ENCODE data around the gene BFSP1.

The BFSP1 gene

DNA sequence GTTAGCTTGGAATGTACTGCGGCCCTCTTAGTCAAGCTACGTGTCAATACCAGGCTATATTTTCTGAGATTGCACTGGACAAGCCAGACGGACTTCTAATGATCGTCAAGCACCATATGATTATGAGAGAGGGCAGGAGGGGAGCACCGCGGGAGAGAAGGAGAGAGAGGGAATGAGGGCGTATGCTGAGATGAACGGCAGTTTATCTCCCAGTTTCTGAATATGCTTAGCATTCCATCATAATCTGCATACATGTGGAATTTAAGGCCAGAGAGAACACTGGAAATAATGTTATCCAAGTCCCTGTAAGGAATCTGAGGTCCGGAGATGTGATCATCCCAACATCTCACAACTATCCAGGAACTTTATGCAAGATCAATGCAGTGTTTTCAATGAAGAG is 60.2 kb downstream of the BFSP1 start:
- H3K36me3 ChIP-seq (ENCODE audit: insufficient read depth, low read length), result no peaks in the 10 kb centered on the region
- no peaks in the 10 kb centered on the region for H3K9me3 ChIP-seq (ENCODE audit: low read length)
- no peak overlapping the region for H3K4me3 ChIP-seq (ENCODE audit: low read length)
- no peaks in the 10 kb centered on the region for H3K4me1 ChIP-seq (ENCODE audit: insufficient read depth, low read length)
- H2AFZ ChIP-seq (ENCODE audit: low read depth, low read length), result no peak overlapping the region
- no peaks in the 10 kb centered on the region for H3K27me3 ChIP-seq (ENCODE audit: insufficient read depth, low read length)

DNA sequence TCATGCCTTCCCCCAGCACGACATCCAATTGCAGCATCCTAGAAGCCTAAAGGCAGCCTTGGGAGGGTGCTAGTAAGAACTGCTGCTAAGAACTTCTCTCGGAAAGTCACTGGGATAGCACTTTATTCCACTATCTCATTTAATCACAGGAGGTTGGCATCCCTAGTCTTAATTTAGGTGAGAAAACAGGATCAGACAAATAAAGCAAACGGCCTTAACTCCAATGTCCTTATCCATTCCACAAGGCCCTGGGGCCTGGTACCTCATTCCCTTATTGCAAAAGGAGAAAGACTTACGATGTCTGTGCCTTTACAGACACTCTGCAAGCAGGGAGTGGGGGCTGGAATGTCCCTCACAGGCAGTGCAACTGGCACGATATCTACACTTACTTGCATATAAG is 60.7 kb downstream of the BFSP1 start:
- Histone ChIP-seq H2AFZ (ENCODE audit: low read depth, low read length) (no peak overlapping the region), H3K27me3 (ENCODE audit: insufficient read depth, low read length) (no peaks in the 10 kb centered on the region), H3K36me3 (ENCODE audit: insufficient read depth, low read length) (no peaks in the 10 kb centered on the region), H3K9me3 (ENCODE audit: low read length) (no peaks in the 10 kb centered on the region), H3K4me1 (ENCODE audit: insufficient read depth, low read length) (no peaks in the 10 kb centered on the region), H3K4me3 (ENCODE audit: low read length) (no peak overlapping the region)

DNA sequence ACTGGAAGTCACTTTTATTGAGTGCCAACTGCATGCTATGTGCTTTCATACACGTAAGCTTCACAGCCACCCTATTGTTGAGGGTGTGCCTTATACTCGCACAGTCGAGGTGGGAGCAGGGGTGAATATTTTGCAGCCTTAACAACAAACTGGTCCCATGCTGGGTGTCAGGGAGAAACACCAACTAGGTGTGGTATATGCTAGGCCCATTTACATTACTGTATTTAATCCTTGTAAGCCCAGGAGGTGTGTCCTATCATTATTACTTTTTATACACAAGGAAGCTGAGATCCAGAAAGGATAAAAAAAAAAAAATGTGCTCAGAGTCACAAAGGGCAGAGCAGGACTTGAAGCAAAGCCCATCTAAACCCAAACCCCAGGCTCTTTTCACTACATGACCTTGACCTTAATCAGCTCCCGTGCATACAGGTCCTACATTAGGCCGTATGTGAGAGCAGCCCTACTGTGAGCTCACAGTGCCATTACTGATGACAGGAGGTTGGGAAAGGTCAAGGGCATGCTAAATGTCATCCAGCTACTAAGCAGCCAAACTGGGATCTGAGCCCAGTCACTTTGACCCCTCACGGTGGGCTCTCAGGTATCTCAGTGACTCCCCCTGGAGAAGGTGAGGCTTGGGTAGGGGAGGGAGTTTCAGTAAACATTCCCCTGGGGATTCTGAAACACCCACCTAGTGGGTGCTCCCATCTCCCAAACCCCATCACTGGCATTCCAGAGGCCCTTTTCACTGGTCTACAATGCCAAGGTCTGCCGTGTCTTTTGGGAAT is 61.7 kb downstream of the BFSP1 start:
- Histone ChIP-seq H3K36me3 (ENCODE audit: insufficient read depth, low read length) (no peaks in the 10 kb centered on the region), H3K9me3 (ENCODE audit: low read length) (no peaks in the 10 kb centered on the region), H3K27me3 (ENCODE audit: insufficient read depth, low read length) (no peaks in the 10 kb centered on the region), H2AFZ (ENCODE audit: low read depth, low read length) (no peak overlapping the region), H3K4me1 (ENCODE audit: insufficient read depth, low read length) (no peaks in the 10 kb centered on the region), H3K4me3 (ENCODE audit: low read length) (no peak overlapping the region)

DNA sequence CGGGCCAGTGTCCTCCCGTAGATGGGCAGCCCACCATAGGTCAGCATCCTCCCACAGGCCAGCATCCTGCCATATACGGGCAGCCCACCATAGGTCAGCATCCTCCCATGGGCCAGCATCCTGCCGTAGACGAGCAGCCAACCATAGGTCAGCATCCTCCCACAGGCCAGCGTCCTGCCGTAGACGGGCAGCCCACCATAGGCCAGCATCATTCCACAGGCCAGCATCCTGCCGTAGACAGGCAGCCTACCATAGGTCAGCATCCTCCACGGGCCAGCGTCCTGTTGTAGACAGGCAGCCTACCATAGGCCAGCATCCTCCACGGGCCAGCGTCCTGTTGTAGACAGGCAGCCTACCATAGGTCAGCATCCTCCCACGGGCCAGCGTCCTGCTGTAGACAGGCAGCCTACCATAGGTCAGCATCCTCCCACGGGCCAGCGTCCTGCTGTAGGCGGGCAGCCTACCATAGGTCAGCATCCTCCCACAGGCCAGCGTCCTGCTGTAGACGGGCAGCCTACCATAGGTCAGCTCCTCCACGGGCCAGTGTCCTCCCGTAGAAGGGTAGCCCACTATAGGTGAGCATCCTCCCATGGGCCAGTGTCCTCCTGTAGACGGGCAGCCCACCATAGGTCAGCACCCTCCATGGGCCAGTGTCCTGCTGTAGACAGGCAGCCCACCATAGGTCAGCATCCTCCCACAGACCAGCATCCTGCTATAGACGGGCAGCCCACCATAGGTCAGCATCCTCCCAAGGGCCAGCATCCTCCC is 62.9 kb downstream of the BFSP1 start:
- no peaks in the 10 kb centered on the region for H3K36me3 ChIP-seq (ENCODE audit: insufficient read depth, low read length)
- no peaks in the 10 kb centered on the region for H3K4me1 ChIP-seq (ENCODE audit: insufficient read depth, low read length)
- no peaks in the 10 kb centered on the region for H3K9me3 ChIP-seq (ENCODE audit: low read length)
- H3K27me3 ChIP-seq (ENCODE audit: insufficient read depth, low read length), result no peaks in the 10 kb centered on the region
- no peak overlapping the region for H2AFZ ChIP-seq (ENCODE audit: low read depth, low read length)
- no peak overlapping the region for H3K4me3 ChIP-seq (ENCODE audit: low read length)

DNA sequence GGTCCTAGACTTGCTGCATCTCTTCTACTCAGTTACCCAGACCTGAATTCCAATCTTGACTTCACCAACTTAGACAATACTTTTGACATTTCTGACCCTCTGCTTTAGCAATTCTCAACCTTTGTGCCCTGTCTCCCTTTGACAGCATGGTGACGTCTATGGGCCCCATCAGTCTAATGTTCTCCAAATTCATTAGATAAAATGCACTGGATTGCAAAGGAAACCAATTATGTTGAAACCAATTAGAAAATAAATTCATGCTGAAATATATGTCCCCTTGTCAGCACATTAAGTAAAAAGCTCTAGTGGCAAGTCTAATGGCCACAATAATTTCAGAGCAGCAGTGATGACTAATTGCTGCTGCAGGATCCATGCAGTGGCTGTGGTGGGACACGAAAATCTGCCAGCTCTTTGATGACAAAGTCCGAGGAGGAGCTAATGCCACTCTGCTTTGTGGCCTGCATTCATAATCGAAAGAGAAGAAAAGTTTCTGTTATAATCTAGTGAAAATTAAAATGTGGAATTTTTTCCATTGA is 64.0 kb downstream of the BFSP1 start:
- Histone ChIP-seq H3K4me1 (ENCODE audit: insufficient read depth, low read length) (no peaks in the 10 kb centered on the region), H3K36me3 (ENCODE audit: insufficient read depth, low read length) (no peaks in the 10 kb centered on the region), H3K9me3 (ENCODE audit: low read length) (no peaks in the 10 kb centered on the region), H3K27me3 (ENCODE audit: insufficient read depth, low read length) (no peaks in the 10 kb centered on the region), H2AFZ (ENCODE audit: low read depth, low read length) (no peak overlapping the region), H3K4me3 (ENCODE audit: low read length) (no peak overlapping the region)

DNA sequence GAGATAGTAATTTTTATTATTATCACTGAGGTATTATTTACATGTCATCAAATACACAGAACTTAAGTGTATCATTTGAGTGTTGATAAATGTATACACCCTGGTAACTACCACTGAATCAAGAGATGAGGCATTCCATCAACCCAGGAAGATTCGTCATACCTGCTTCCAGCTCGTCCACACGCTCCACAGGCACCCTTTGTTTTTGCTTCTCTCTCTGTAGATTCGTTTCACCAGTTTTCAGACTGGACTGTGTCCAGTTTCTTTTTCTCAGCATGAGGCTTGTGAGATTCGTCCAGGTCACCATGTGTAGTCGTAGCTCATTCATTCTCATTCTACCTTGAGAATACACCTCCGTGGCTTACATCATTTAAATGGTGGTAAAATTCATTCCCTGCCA is 64.5 kb downstream of the BFSP1 start:
- no peaks in the 10 kb centered on the region for H3K9me3 ChIP-seq (ENCODE audit: low read length)
- H3K36me3 ChIP-seq (ENCODE audit: insufficient read depth, low read length), result no peaks in the 10 kb centered on the region
- H3K27me3 ChIP-seq (ENCODE audit: insufficient read depth, low read length), result no peaks in the 10 kb centered on the region
- no peaks in the 10 kb centered on the region for H3K4me1 ChIP-seq (ENCODE audit: insufficient read depth, low read length)
- H3K4me3 ChIP-seq (ENCODE audit: low read length), result no peak overlapping the region
- no peak overlapping the region for H2AFZ ChIP-seq (ENCODE audit: low read depth, low read length)

DNA sequence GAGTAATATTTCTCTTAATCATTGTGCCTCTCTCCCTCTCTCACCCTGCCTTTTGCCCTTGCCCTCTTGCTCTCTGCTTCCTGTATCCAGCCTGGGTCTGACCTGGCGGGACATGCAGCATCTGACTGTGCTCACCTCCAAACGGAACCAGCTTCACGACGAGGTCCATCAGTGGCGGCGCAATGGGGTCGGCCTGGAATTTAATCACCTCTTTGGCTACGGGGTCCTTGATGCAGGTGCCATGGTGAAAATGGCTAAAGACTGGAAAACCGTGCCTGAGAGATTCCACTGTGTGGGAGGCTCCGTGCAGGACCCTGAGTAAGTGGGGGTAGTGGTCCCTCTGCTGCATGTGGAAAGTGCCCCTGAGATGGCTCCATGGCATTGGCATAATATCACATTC is 65.9 kb downstream of the BFSP1 start:
- no peaks in the 10 kb centered on the region for H3K27me3 ChIP-seq (ENCODE audit: insufficient read depth, low read length)
- H2AFZ ChIP-seq (ENCODE audit: low read depth, low read length), result no peak overlapping the region
- H3K4me1 ChIP-seq (ENCODE audit: insufficient read depth, low read length), result no peaks in the 10 kb centered on the region
- no peaks in the 10 kb centered on the region for H3K9me3 ChIP-seq (ENCODE audit: low read length)
- H3K4me3 ChIP-seq (ENCODE audit: low read length), result no peak overlapping the region
- no peaks in the 10 kb centered on the region for H3K36me3 ChIP-seq (ENCODE audit: insufficient read depth, low read length)

DNA sequence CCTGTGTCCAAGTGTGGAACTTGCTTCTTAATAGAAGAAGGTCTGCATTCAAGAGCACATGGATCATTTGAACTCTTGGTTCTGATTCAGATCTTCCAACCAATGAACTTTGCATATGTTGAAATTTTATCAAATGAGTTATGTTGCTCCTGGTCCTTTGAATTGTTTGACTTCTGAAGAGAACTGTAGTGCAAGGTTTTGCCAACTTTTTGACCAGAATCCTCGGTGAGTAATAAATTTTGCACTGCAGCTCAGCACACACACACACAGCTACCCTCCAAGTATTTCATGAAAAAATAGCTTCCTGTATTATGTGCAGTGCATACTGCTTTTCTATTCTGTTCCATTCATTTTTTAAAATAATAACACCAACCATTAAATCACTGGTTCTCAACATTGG is 67.5 kb downstream of the BFSP1 start:
- Histone ChIP-seq H3K4me3 (ENCODE audit: low read length) (no peak overlapping the region), H3K27me3 (ENCODE audit: insufficient read depth, low read length) (no peaks in the 10 kb centered on the region), H2AFZ (ENCODE audit: low read depth, low read length) (no peak overlapping the region), H3K4me1 (ENCODE audit: insufficient read depth, low read length) (no peaks in the 10 kb centered on the region), H3K36me3 (ENCODE audit: insufficient read depth, low read length) (no peaks in the 10 kb centered on the region), H3K9me3 (ENCODE audit: low read length) (no peaks in the 10 kb centered on the region)

DNA sequence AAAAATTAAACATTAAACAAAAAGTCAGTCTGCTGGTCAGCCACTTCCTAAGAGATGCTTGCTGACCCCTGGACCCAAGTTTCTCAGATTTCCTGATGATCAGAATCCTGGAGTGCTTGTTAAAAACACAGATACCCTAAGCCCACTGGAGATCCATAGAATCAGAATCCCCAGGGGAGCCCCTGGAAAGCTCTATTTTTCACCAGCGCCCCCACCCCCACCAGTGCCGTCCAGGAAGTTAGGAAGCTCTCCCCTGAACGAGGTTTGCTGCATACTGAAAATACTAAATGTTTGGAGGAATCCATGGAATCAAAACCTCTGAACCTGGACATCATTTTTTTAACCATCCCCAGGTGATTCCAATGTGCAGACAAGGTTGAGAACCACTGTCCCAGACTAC is 69.2 kb downstream of the BFSP1 start:
- Histone ChIP-seq H3K4me3 (ENCODE audit: low read length) (no peak overlapping the region), H3K4me1 (ENCODE audit: insufficient read depth, low read length) (no peaks in the 10 kb centered on the region), H3K9me3 (ENCODE audit: low read length) (no peaks in the 10 kb centered on the region), H3K27me3 (ENCODE audit: insufficient read depth, low read length) (no peaks in the 10 kb centered on the region), H2AFZ (ENCODE audit: low read depth, low read length) (no peak overlapping the region), H3K36me3 (ENCODE audit: insufficient read depth, low read length) (no peaks in the 10 kb centered on the region)

DNA sequence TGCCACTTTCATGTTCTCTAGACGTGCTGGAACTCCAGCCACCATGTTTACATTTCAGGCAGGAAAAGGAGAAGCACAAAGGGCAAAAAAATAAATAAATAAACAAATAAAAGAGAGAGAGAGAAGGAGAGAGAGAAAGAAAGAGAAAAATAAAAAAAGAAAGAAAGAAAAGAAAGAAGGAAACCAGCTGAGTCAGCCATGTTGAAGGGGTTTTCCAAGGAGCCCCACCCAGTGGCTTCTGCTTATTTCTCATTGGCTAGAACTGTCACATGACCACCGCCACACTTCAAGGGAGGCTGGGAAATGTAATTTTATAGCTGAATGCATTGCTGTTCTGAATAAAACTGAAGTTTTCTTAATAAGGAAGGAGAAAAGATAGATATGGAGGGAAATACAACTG is 71.1 kb downstream of the BFSP1 start:
- H3K36me3 ChIP-seq (ENCODE audit: insufficient read depth, low read length), result no peaks in the 10 kb centered on the region

DNA sequence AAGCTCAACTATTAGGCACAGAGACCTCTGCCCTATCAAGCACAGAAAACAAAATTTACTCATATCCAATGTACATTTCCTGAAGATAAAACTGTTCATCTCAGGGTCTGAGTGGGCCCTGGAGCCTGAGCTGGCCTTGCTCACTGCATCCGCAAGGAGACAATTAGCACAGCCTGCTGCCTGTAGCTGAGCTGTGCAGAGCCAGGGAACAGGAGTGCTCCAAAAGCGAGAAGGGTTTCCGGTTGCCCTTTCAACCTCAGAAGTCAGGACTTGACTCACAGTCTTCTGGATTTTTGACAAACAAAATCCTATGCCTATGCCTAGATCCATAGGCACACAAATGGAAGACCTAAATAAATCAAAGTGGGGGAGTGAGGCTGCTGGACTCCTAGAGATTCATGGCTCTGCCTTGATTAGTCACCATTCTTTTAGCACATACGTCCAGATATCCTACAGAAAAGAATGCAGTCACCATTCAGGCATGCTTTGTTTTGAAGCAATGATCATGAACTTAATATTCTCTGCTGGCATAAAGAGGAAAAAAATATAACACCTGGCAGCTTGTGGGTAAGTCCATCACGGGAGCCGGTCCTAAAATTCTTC is 73.5 kb downstream of the BFSP1 start:
- Histone ChIP-seq H3K4me3 (ENCODE audit: low read length) (no peak overlapping the region), H3K27me3 (ENCODE audit: insufficient read depth, low read length) (peaks cover 3% of the 10 kb centered on the region), H2AFZ (ENCODE audit: low read depth, low read length) (no peak overlapping the region), H3K36me3 (ENCODE audit: insufficient read depth, low read length) (no peaks in the 10 kb centered on the region), H3K4me1 (ENCODE audit: insufficient read depth, low read length) (no peaks in the 10 kb centered on the region), H3K9me3 (ENCODE audit: low read length) (no peaks in the 10 kb centered on the region)

More for the DNA sequence above, 71.1 kb downstream of the BFSP1 start:
- Histone ChIP-seq H3K27me3 (ENCODE audit: insufficient read depth, low read length) (no peaks in the 10 kb centered on the region), H3K4me1 (ENCODE audit: insufficient read depth, low read length) (no peaks in the 10 kb centered on the region), H3K4me3 (ENCODE audit: low read length) (no peak overlapping the region), H2AFZ (ENCODE audit: low read depth, low read length) (no peak overlapping the region), H3K9me3 (ENCODE audit: low read length) (no peaks in the 10 kb centered on the region)

DNA sequence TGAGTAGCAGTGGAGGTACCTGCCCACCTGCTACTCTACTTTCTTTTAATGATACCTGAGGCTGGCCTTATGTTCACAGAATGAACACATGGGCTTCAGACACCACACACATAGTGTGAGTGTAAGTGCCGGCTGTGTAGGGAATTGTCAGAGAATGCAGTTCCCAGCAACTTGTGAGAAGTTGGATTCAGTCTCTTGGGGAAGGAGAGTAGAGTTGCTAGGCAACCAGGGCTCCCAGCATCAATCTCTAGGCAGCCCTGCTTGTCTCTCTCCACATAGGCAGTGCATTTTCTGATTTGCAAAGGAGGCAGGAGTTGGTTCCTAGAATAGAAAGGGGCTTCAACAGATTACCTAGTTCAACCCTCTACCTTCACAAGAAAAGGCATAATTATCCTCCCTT is 74.1 kb downstream of the BFSP1 start:
- Histone ChIP-seq H3K4me1 (ENCODE audit: insufficient read depth, low read length) (no peaks in the 10 kb centered on the region), H2AFZ (ENCODE audit: low read depth, low read length) (no peak overlapping the region), H3K36me3 (ENCODE audit: insufficient read depth, low read length) (no peaks in the 10 kb centered on the region), H3K27me3 (ENCODE audit: insufficient read depth, low read length) (peaks cover 3% of the 10 kb centered on the region), H3K4me3 (ENCODE audit: low read length) (no peak overlapping the region), H3K9me3 (ENCODE audit: low read length) (no peaks in the 10 kb centered on the region)

DNA sequence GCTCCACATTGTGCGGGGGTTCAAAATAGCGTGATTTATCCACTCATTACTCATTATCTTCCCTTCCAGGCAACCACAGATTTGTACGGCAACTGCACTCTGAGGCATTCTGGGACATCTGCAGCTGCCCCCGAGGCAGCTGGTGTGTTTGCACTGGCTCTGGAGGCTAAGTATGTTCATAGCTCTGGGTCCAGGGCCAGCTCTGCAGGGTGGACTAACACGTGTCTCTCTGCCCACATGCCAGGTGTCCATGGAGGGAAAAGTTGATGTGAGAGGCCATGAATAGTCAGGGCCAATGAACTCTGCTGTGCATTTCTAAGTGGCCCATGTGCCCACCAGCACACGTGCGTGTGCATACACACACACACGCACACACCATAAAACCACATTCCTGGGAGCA is 74.9 kb downstream of the BFSP1 start:
- Histone ChIP-seq H3K27me3 (ENCODE audit: insufficient read depth, low read length) (peaks cover 5% of the 10 kb centered on the region), H3K4me1 (ENCODE audit: insufficient read depth, low read length) (no peaks in the 10 kb centered on the region), H3K36me3 (ENCODE audit: insufficient read depth, low read length) (no peaks in the 10 kb centered on the region), H3K9me3 (ENCODE audit: low read length) (no peaks in the 10 kb centered on the region), H3K4me3 (ENCODE audit: low read length) (no peak overlapping the region), H2AFZ (ENCODE audit: low read depth, low read length) (no peak overlapping the region)
